Activated naive CD4-positive, alpha-beta T cell treated with anti-CD3 and anti-CD28 coated beads for 36 hours (primary cell): ENCODE data around the gene VRK3. TPM values are rescaled to one million over a fixed set of nuclear protein-coding genes. Genes with fewer than 3 reads are reported as not detected.
A peak's percentile ranks its signal among the peaks of the same experiment; 100 is the strongest.

ENCODE experiments used
- CTCF ChIA-PET: fragments of 350-600 bp; sonication (Branson Sonifier 250); formaldehyde crosslinking; loops from one replicate; lab custom pipeline; 2021; ENCODE audit warnings: antibody characterized with exemption; lab: Charles Lee
- DNase-seq: peaks from one replicate; pipeline ENCODE4 v3.0.0-alpha.2; 2020
- H3K27ac Mint-ChIP-seq: one replicate; pipeline ENCODE4 v1.8.0; 2021; ENCODE audit warnings: mild to moderate bottlenecking, mixed read lengths
- H3K27me3 Mint-ChIP-seq: one replicate; pipeline ENCODE4 v1.8.0; 2021; ENCODE audit warnings: low read depth, mixed read lengths
- H3K36me3 Mint-ChIP-seq: one replicate; pipeline ENCODE4 v1.8.0; 2021; ENCODE audit warnings: low read depth, mixed read lengths
- H3K4me1 Mint-ChIP-seq: one replicate; pipeline ENCODE4 v1.8.0; 2021; ENCODE audit warnings: low read depth, mixed read lengths
- H3K4me3 Mint-ChIP-seq: one replicate; pipeline ENCODE4 v1.8.0; 2021; ENCODE audit warnings: mild to moderate bottlenecking, moderate library complexity, mixed read lengths
- H3K9me3 Mint-ChIP-seq: one replicate; pipeline ENCODE4 v1.8.0; 2021; ENCODE audit warnings: mixed read lengths
- intact Hi-C: fragments of 100-400 bp; cut with micrococcal nuclease; formaldehyde crosslinking; loops from one replicate; pipeline ENCODE4 v1.15.1; 2023
- total RNA-seq, 2 experiments: library from RNA; stranded (reverse); gene quantifications; one replicate each; pipeline ENCODE4 v1.2.3, GENCODE V29; 2021

VRK3 gene
- total RNA-seq, 2 experiments from 2014 or later: 45.7 to 54.3 TPM

DNA sequence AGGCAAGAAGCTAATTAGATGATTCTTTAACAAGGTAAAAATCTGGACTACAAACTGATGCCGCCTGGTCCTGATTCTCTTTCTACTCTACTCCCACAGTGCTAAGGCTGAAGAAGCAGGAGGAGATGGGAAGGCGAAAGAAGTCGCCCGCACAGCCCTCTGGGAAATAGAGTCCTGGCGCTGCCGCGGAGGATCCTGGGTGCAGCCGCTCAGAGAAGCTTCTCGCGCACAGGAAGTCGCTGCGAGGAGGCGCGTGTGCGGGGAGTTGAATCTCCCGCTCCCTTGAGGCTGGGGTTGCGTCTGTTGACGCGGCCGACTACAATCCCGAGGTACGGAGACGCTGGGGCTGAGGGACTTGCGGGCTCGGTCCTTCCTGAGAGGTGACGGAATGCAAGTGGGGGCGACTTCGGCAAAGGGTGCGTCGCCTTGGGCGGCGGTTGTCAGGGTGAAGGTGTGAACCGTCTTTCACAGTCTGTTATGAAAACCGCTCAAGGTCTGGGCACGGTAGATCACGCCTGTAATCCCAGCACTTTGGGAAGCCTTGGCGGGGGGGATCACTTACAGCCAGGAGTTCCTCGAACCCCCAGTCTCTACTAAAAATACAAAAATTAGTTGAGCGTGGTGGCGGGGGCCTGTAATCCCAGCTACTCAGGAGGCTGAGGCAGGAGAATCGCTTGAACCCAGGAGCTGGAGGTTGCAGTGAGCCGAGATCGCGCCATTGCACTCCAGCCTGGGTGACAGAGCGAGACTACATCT lies 800 bp upstream of the VRK3 start, which contains the start of gene ZNF473:
ZNF473 (plus strand) TSS at position 212 of the 756 bp plus-strand sequence. CDS start 5,078 bp downstream, outside the sequence.
- intact Hi-C loops: loop anchor here (1.0 to 5.0 kb wide), 11 partner anchors 39 to 386 kb away; partner anchors contain the start of genes AKT1S1, ATF5, FUZ and KCNC3
- peak within 1 kb of the TSS; percentile 97 for H3K27ac Mint-ChIP-seq
- no peaks in the 10 kb centered on the region for H3K27me3 Mint-ChIP-seq
- CTCF ChIA-PET: interaction anchor here (0.6 kb wide), 1 partner anchor 1489 kb away, joined by 3 read pairs; no protein-coding TSS in a partner anchor
- H3K9me3 Mint-ChIP-seq: peaks cover 4% of the 10 kb centered on the region
- peak within 1 kb of the TSS; percentile 95 for H3K4me3 Mint-ChIP-seq
- peak; percentile 96 for DNase-seq
- peaks cover 21% of the 10 kb centered on the region for H3K36me3 Mint-ChIP-seq
- peaks cover 43% of the 10 kb centered on the region for H3K4me1 Mint-ChIP-seq

DNA sequence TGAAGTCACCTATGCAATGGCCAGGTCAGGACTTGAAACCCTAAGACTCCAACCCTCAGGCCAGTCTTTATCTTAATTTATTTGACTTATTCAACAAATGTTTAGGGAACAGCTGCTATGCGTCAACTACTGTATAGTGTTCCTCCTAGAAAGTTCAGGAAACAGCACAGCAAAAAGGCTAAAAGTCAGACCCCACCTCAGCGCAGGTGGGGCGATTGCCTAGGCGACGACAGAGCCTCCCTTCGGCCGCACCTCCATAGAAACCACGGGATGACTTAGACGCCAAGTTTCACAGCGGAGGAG lies 502 bp downstream of the VRK3 start:
- H3K27ac Mint-ChIP-seq: peak overlapping the region; percentile 97
- no peak for DNase-seq
- intact Hi-C loops: loop anchor here (1.0 to 5.0 kb wide), 11 partner anchors 37 to 384 kb away; partner anchors contain the start of genes AKT1S1, ATF5, FUZ and KCNC3
- H3K4me1 Mint-ChIP-seq: peaks cover 50% of the 10 kb centered on the region
- H3K4me3 Mint-ChIP-seq: peak overlapping the region; percentile 95
- peaks cover 21% of the 10 kb centered on the region for H3K36me3 Mint-ChIP-seq
- peaks cover 4% of the 10 kb centered on the region for H3K9me3 Mint-ChIP-seq
- H3K27me3 Mint-ChIP-seq: no peaks in the 10 kb centered on the region
- CTCF ChIA-PET: no interaction called here

DNA sequence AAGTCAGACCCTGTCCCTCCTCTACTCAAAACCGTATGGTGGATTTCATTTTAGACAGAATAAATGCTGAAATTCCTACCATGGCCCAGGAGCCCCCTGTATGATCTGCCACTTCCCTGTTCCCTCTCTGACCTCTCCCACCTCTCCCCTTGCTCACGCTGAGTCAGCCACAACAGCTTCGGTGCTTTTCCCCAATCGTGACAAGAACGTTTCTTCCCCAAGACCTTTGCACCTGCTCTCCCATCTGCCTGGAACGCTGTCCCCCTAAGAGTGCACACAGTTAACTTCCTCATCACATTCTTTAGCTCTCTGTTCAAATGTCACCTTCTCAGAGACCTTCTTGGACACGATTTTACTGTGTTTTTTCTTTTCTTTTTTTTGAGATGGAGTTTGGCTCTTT lies 2.3 kb downstream of the VRK3 start:
- H3K27ac Mint-ChIP-seq: no peak overlapping the region
- intact Hi-C loops: no loop called here
- H3K4me3 Mint-ChIP-seq: no peak overlapping the region
- CTCF ChIA-PET: no interaction called here
- peaks cover 4% of the 10 kb centered on the region for H3K9me3 Mint-ChIP-seq
- H3K4me1 Mint-ChIP-seq: peaks cover 48% of the 10 kb centered on the region
- no peak for DNase-seq
- no peaks in the 10 kb centered on the region for H3K27me3 Mint-ChIP-seq
- H3K36me3 Mint-ChIP-seq: peaks cover 19% of the 10 kb centered on the region

DNA sequence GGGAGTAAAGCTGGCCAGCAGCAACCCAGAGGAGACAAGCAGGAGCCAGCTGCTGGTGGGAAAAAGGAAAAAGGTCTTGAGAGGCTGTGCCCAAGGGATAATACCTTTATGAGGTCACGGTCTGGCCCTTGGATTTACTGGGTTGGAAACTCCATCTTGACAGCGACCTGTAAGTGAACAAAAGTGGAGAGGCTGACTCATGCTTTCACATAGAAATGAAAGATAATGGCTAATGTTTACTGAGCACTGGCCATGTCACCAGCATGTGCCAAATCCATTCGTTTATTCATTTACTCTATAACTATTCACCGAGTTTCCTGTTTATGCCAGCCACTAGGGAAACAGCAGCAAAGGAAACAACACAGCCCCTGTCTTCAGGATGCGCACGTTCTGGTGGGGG lies 4.7 kb downstream of the VRK3 start:
- CTCF ChIA-PET: no interaction called here
- intact Hi-C loops: no loop called here
- Mint-ChIP-seq H3K27me3 (no peaks in the 10 kb centered on the region), H3K4me1 (peaks cover 34% of the 10 kb centered on the region), H3K4me3 (no peak overlapping the region), H3K9me3 (peaks cover 5% of the 10 kb centered on the region), H3K36me3 (peaks cover 21% of the 10 kb centered on the region), H3K27ac (peak overlapping the region; percentile 43)
- no peak for DNase-seq

DNA sequence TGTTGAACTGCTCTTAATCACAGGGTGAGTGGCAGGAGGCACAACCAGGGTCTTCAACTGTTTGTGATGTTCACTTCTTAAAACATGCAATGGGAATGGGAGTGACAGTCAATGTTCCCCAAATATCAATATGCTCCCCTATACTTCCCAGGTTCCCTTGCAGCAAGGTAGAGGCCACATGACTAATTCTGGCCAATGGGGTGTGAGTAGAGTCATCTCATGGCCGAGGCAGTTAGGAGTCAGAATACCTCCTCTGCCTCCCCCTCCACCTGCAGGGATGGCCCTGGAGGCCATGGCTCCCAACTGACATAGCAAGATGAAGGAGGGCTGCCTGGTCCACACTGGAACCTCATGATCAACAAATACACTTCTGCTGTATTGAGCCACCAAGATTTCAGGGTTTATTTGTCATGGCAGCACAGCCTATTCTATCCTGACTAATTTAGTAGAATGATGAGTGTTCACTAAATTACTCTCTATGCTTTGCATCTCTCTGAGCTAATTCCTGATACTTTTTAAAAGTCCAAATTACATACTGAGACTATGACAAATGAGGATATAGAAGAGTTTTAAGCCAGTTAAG lies 8.9 kb downstream of the VRK3 start:
- H3K4me3 Mint-ChIP-seq: no peak overlapping the region
- intact Hi-C loops: no loop called here
- H3K9me3 Mint-ChIP-seq: peaks cover 5% of the 10 kb centered on the region
- CTCF ChIA-PET: no interaction called here
- peaks cover 11% of the 10 kb centered on the region for H3K4me1 Mint-ChIP-seq
- H3K36me3 Mint-ChIP-seq: peaks cover 40% of the 10 kb centered on the region
- DNase-seq: no peak
- H3K27me3 Mint-ChIP-seq: no peaks in the 10 kb centered on the region
- no peak overlapping the region for H3K27ac Mint-ChIP-seq

- peak; percentile 44 for DNase-seq
- intact Hi-C loops: no loop called here
Observed at GRCh38 chr19:50008532-50008931, 16.6 kb downstream of the VRK3 start.

DNA sequence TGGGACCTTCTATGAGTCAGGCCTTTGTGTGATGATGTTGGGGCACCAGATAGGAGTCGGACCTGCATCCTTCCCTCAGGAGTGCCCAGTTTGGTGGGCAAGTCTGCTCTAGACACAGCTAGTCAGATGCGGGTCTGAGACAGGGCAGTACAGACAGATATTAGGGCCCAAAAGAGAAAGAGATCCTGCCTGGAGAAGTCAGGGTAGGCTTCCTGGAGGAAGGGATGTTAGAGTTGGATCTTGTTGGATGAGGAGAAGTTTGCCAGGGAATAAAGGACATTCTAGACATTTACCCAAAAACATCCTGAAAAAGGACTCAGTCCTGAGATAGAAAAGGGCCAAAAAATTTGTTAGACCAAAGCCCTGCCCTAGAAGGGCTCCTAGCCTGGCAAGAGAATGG lies 17.2 kb downstream of the VRK3 start:
- H3K27ac Mint-ChIP-seq: no peak overlapping the region
- no peak overlapping the region for H3K4me3 Mint-ChIP-seq
- no peaks in the 10 kb centered on the region for H3K27me3 Mint-ChIP-seq
- no peaks in the 10 kb centered on the region for H3K9me3 Mint-ChIP-seq
- intact Hi-C loops: no loop called here
- H3K36me3 Mint-ChIP-seq: peaks cover 22% of the 10 kb centered on the region
- H3K4me1 Mint-ChIP-seq: peaks cover 14% of the 10 kb centered on the region
- CTCF ChIA-PET: no interaction called here
- DNase-seq: no peak

More at GRCh38 chr19:50008532-50008931, 16.6 kb downstream of the VRK3 start:
- Mint-ChIP-seq H3K4me1 (peaks cover 14% of the 10 kb centered on the region), H3K36me3 (peaks cover 24% of the 10 kb centered on the region), H3K27ac (peak overlapping the region; percentile 12), H3K27me3 (no peaks in the 10 kb centered on the region), H3K4me3 (no peak overlapping the region), H3K9me3 (no peaks in the 10 kb centered on the region)
- CTCF ChIA-PET: interaction anchor here (1.1 kb wide), 1 partner anchor 16 kb away, joined by 4 read pairs; no protein-coding TSS in a partner anchor

GRCh38 chr19:50007170-50007569 lies 18.0 kb downstream of the VRK3 start:
- CTCF ChIA-PET: no interaction called here
- DNase-seq: no peak
- Mint-ChIP-seq H3K27ac (no peak overlapping the region), H3K27me3 (no peaks in the 10 kb centered on the region), H3K36me3 (peaks cover 21% of the 10 kb centered on the region), H3K4me3 (no peak overlapping the region), H3K9me3 (no peaks in the 10 kb centered on the region), H3K4me1 (peaks cover 14% of the 10 kb centered on the region)
- intact Hi-C loops: no loop called here

- CTCF ChIA-PET: no interaction called here
- no peak overlapping the region for H3K4me3 Mint-ChIP-seq
- intact Hi-C loops: no loop called here
Observed at GRCh38 chr19:50005428-50005827, 19.7 kb downstream of the VRK3 start.

DNA sequence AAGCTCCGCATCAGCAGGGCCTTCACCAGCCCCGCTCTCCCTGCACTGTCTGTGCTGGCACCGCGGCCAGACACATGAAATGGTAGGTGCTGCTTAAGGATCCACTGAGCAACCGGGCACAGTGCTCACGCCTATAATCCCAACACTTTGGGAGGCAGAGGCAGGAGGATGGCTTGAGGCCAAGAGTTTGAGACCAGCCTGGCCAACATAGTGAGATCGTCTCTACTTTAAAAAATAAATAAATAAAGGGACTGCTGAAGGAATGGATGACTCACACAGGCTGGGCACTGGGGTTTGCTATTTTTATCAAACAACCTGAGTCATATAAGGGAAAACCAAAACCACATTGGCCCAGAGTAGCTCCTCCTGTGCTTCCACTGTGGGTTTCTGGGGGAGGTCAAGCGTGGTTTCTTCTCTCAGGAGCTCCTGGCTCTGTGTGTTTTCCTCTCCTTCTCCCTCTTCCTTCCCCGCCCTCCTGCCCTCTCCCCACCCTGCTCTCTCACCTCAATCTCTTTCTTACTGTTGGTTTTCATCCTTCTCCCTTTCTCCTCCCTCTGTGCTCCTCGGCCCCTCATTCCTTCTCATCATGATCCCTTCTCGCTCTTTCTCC lies 21.3 kb downstream of the VRK3 start:
- Mint-ChIP-seq H3K27ac (peak overlapping the region; percentile 67), H3K4me1 (peaks cover 14% of the 10 kb centered on the region), H3K27me3 (no peaks in the 10 kb centered on the region), H3K4me3 (no peak overlapping the region), H3K36me3 (peaks cover 25% of the 10 kb centered on the region), H3K9me3 (no peaks in the 10 kb centered on the region)
- CTCF ChIA-PET: no interaction called here
- intact Hi-C loops: no loop called here
- DNase-seq: peak; percentile 34

More at GRCh38 chr19:50005428-50005827, 19.7 kb downstream of the VRK3 start:
- Mint-ChIP-seq H3K27ac (no peak overlapping the region), H3K9me3 (no peaks in the 10 kb centered on the region), H3K27me3 (no peaks in the 10 kb centered on the region), H3K36me3 (peaks cover 23% of the 10 kb centered on the region), H3K4me1 (peaks cover 14% of the 10 kb centered on the region)
- DNase-seq: no peak

GRCh38 chr19:50003254-50003788 lies 21.9 kb downstream of the VRK3 start:
- Mint-ChIP-seq H3K27ac (no peak overlapping the region), H3K36me3 (peaks cover 25% of the 10 kb centered on the region), H3K4me3 (no peak overlapping the region), H3K27me3 (no peaks in the 10 kb centered on the region), H3K4me1 (peaks cover 14% of the 10 kb centered on the region), H3K9me3 (no peaks in the 10 kb centered on the region)
- no peak for DNase-seq
- CTCF ChIA-PET: interaction anchor here (0.6 kb wide), 2 partner anchors 46 to 121 kb away, joined by 3 to 4 read pairs; no protein-coding TSS in a partner anchor
- intact Hi-C loops: no loop called here

GRCh38 chr19:50002386-50002960 lies 22.7 kb downstream of the VRK3 start:
- Mint-ChIP-seq H3K36me3 (peaks cover 29% of the 10 kb centered on the region), H3K9me3 (no peaks in the 10 kb centered on the region), H3K4me1 (peaks cover 14% of the 10 kb centered on the region), H3K27ac (no peak overlapping the region), H3K4me3 (no peak overlapping the region), H3K27me3 (no peaks in the 10 kb centered on the region)
- intact Hi-C loops: no loop called here
- CTCF ChIA-PET: interaction anchor here (0.6 to 1.2 kb wide), 3 partner anchors 9 to 606 kb away, joined by 3 read pairs; no protein-coding TSS in a partner anchor
- DNase-seq: no peak
